Mesendoderm (in vitro differentiated cells): ENCODE results near the gene WDR17.

Source experiments
- DNase-seq: peaks from one replicate; pipeline ENCODE4 v3.0.0; 2013
- H2AK5ac ChIP-seq: 2 replicates; pipeline ENCODE4 v1.6.1; 2013; ENCODE audit warnings: low read length, inconsistent platforms
- H2BK120ac ChIP-seq: 2 replicates; pipeline ENCODE4 v1.6.1; 2013; ENCODE audit warnings: low read depth, mild to moderate bottlenecking, low read length, moderate library complexity, mixed read lengths
- H2BK15ac ChIP-seq: replicated peaks from 2 replicates; pipeline ENCODE4 v1.6.1; 2013; ENCODE audit warnings: low read depth, mild to moderate bottlenecking, moderate library complexity
- H2BK5ac ChIP-seq: 2 replicates; pipeline ENCODE4 v1.6.1; 2013; ENCODE audit warnings: low read length, inconsistent platforms
- H3K18ac ChIP-seq: 2 replicates; pipeline ENCODE4 v1.6.1; 2013; ENCODE audit warnings: mild to moderate bottlenecking, low read length, mixed read lengths
- H3K23ac ChIP-seq: one replicate; pipeline ENCODE4 v1.6.1; 2013; ENCODE audit warnings: low read length
- H3K27ac ChIP-seq: 2 replicates; pipeline ENCODE4 v1.5.1; 2013; ENCODE audit warnings: low read depth, mild to moderate bottlenecking, inconsistent platforms, low read length, moderate library complexity
- H3K27me3 ChIP-seq: 2 replicates; pipeline ENCODE4 v1.6.1; 2013; ENCODE audit warnings: low read length, control low read depth, mild to moderate bottlenecking, inconsistent platforms; ENCODE audit not compliant: insufficient read depth, poor library complexity
- H3K36me3 ChIP-seq: 2 replicates; pipeline ENCODE4 v1.6.1; 2013; ENCODE audit warnings: low read length, inconsistent platforms; ENCODE audit not compliant: control insufficient read depth, insufficient read depth
- H3K4ac ChIP-seq: one replicate; pipeline ENCODE4 v1.6.1; 2013; ENCODE audit warnings: low read depth, mild to moderate bottlenecking, low read length, moderate library complexity
- H3K4me1 ChIP-seq: 2 replicates; pipeline ENCODE4 v1.6.1; 2013; ENCODE audit warnings: low read depth, low read length, inconsistent platforms; ENCODE audit not compliant: control insufficient read depth
- H3K4me2 ChIP-seq: 2 replicates; pipeline ENCODE4 v1.6.1; 2013; ENCODE audit warnings: low read length
- H3K4me3 ChIP-seq: 2 replicates; pipeline ENCODE4 v1.5.1; 2013; ENCODE audit warnings: mild to moderate bottlenecking, low read length
- H3K56ac ChIP-seq: one replicate; pipeline ENCODE4 v1.6.1; 2013; ENCODE audit warnings: low read length
- H3K79me1 ChIP-seq: 2 replicates; pipeline ENCODE4 v1.6.1; 2013; ENCODE audit warnings: low read length, inconsistent platforms
- H3K79me2 ChIP-seq: 2 replicates; pipeline ENCODE4 v1.6.1; 2013; ENCODE audit warnings: mild to moderate bottlenecking, low read length; ENCODE audit not compliant: control insufficient read depth, insufficient read depth
- H3K9ac ChIP-seq: 2 replicates; pipeline ENCODE4 v1.6.1; 2013; ENCODE audit warnings: low read length, inconsistent platforms
- H4K5ac ChIP-seq: one replicate; pipeline ENCODE4 v1.6.1; 2013; ENCODE audit warnings: low read length
- H4K8ac ChIP-seq: one replicate; pipeline ENCODE4 v1.6.1; 2013; ENCODE audit warnings: low read depth, mild to moderate bottlenecking, control low read depth, low read length, moderate library complexity
- WGBS: extraction: QIAGEN DNeasy Blood & Tissue Kit; methylation state at CpG from one replicate; pipeline ENCODE4 v1.1.7; 2013; ENCODE audit warnings: low lambda C conversion rate, missing lambda C conversion rate; ENCODE audit not compliant: insufficient coverage; ENCODE audit errors: extremely low coverage; 5-methylcytosine and 5-hydroxymethylcytosine counted together

The WDR17 gene

DNA sequence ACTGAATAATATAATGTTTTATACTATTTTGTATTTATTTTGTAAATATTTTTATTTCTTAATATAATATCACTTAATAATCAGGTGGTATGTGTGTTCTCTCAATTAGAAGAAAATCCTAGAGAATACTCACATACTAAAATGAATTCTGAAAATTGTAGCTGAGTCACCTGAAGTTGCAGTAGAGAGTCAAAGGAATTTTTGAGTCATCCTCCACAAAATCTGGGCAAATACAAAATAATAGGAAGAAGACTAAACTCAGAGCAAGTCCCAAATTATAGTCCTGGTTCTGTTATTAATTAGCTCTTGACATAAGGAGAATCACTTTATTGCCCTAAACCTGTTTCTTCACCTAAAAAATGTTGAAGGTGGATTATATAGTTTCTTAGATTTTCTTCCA lies 72.0 kb downstream of the WDR17 start:
- H3K27me3 ChIP-seq, result no peaks in the 10 kb centered on the region
- no peak overlapping the region for H3K23ac ChIP-seq
- no peak overlapping the region for H3K18ac ChIP-seq
- no peak overlapping the region for H2BK120ac ChIP-seq
- no peaks in the 10 kb centered on the region for H3K36me3 ChIP-seq
- no peak overlapping the region for H4K8ac ChIP-seq
- no peak overlapping the region for H4K5ac ChIP-seq
- H3K79me1 ChIP-seq, result no peaks in the 10 kb centered on the region
- no peak overlapping the region for H2BK15ac ChIP-seq
- H2AK5ac ChIP-seq, result no peak overlapping the region
- H3K4me2 ChIP-seq, result no peak overlapping the region
- H2BK5ac ChIP-seq, result no peak overlapping the region
- no peaks in the 10 kb centered on the region for H3K79me2 ChIP-seq
- no peak overlapping the region for H3K4ac ChIP-seq
- no peak overlapping the region for H3K27ac ChIP-seq
- H3K4me3 ChIP-seq, result no peak overlapping the region
- H3K9ac ChIP-seq, result no peak overlapping the region
- no peaks in the 10 kb centered on the region for H3K4me1 ChIP-seq
- peak; percentile 10 for DNase-seq
- no peak overlapping the region for H3K56ac ChIP-seq

DNA sequence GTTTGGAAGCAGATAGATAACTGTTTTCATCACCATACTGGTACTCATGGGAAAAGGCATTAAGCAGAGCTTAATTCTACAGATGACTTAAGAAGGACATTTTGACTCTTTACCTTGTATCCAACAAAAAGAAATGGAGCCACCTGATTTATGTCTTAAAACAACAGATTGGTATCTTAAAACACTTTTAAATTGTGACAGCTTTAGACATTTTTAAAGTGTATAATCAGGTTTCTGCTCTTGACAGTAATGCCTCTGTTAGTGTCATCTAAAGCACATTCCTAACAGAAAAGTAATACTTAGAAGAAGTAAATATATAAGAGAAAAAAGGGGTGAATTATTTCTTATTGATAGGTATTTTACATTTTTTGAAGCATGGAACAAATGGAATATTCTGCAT lies 73.9 kb downstream of the WDR17 start:
- H3K18ac ChIP-seq, result no peak overlapping the region
- H2BK120ac ChIP-seq, result no peak overlapping the region
- H3K27ac ChIP-seq, result no peak overlapping the region
- no peaks in the 10 kb centered on the region for H3K79me1 ChIP-seq
- H3K4me3 ChIP-seq, result no peak overlapping the region
- H3K4ac ChIP-seq, result no peak overlapping the region
- no peak overlapping the region for H3K4me2 ChIP-seq
- H3K9ac ChIP-seq, result no peak overlapping the region
- no peak overlapping the region for H2AK5ac ChIP-seq
- H4K8ac ChIP-seq, result no peak overlapping the region
- no peaks in the 10 kb centered on the region for H3K4me1 ChIP-seq
- H2BK5ac ChIP-seq, result no peak overlapping the region
- H3K79me2 ChIP-seq, result no peaks in the 10 kb centered on the region
- H3K27me3 ChIP-seq, result no peaks in the 10 kb centered on the region
- H2BK15ac ChIP-seq, result no peak overlapping the region
- H3K36me3 ChIP-seq, result no peaks in the 10 kb centered on the region
- H3K56ac ChIP-seq, result no peak overlapping the region
- no peak for DNase-seq
- no peak overlapping the region for H3K23ac ChIP-seq
- H4K5ac ChIP-seq, result no peak overlapping the region

DNA sequence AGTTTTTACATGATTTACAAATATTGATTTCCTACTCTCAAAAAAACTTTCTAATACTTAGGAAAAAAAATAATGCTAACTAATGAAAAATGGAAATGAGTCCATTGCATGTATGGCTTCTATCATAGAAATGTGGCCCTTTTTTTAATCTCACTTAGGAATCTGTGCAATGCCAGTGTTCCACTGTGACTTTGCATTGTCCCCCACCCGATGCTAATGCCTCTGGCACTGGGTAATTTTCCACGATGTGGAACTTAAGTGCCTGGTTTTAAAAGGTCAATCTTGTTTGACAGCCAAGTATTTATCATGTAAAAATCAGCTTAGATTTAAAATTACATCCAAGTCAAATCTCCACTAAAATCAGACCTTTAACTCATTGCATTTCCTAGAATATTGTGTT lies 76.6 kb downstream of the WDR17 start:
- Histone ChIP-seq H3K4me2 (no peak overlapping the region), H3K27me3 (no peaks in the 10 kb centered on the region), H2BK15ac (no peak overlapping the region), H2BK120ac (no peak overlapping the region), H2BK5ac (no peak overlapping the region), H3K18ac (no peak overlapping the region), H3K79me1 (no peaks in the 10 kb centered on the region), H3K4me1 (no peaks in the 10 kb centered on the region), H3K4me3 (no peak overlapping the region), H2AK5ac (no peak overlapping the region), H3K56ac (no peak overlapping the region), H3K36me3 (no peaks in the 10 kb centered on the region), H3K79me2 (no peaks in the 10 kb centered on the region), H3K9ac (no peak overlapping the region), H3K4ac (no peak overlapping the region), H4K5ac (no peak overlapping the region), H3K23ac (no peak overlapping the region), H3K27ac (no peak overlapping the region), H4K8ac (no peak overlapping the region)
- no CpG with 5 or more reads among the region's 2 CpGs for WGBS
- DNase-seq, result no peak

DNA sequence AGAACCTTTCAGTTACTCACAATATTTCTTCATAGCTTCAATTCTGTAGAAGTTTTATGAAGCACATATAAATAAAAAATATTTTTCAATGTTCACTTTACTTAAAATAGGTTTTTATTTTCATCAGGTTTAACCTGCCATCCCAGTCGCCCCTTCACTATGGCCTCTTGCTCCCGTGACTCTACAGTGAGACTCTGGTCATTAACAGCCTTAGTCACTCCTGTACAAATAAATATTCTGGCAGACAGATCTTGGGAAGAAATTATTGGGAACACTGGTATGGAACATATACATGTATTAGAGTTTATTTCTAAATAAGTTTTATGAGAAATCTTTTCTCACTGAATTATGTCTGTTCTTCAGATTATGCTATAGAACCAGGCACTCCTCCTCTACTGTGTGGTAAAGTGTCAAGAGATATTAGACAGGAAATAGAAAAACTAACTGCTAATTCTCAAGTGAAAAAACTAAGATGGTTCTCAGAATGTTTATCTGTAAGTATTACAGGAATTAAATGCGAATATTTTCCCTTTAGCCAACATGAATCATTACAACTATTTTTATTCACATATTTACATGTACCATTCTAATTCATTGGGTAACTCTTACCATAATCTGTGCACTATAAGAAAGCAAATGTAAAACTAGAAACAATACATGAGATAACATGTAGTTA lies 84.2 kb downstream of the WDR17 start:
- no peak overlapping the region for H3K27ac ChIP-seq
- no peaks in the 10 kb centered on the region for H3K36me3 ChIP-seq
- no peak overlapping the region for H4K5ac ChIP-seq
- H3K4me3 ChIP-seq, result no peak overlapping the region
- no peak overlapping the region for H3K18ac ChIP-seq
- no peak overlapping the region for H2BK120ac ChIP-seq
- H2BK5ac ChIP-seq, result no peak overlapping the region
- H3K4me1 ChIP-seq, result no peaks in the 10 kb centered on the region
- no peak overlapping the region for H4K8ac ChIP-seq
- WGBS, result no CpG with 5 or more reads among the region's 3 CpGs
- H2BK15ac ChIP-seq, result no peak overlapping the region
- no peaks in the 10 kb centered on the region for H3K79me1 ChIP-seq
- H3K56ac ChIP-seq, result no peak overlapping the region
- H3K4ac ChIP-seq, result no peak overlapping the region
- H3K23ac ChIP-seq, result no peak overlapping the region
- H3K27me3 ChIP-seq, result no peaks in the 10 kb centered on the region
- H3K4me2 ChIP-seq, result no peak overlapping the region
- H2AK5ac ChIP-seq, result no peak overlapping the region
- no peaks in the 10 kb centered on the region for H3K79me2 ChIP-seq
- DNase-seq, result no peak
- no peak overlapping the region for H3K9ac ChIP-seq

DNA sequence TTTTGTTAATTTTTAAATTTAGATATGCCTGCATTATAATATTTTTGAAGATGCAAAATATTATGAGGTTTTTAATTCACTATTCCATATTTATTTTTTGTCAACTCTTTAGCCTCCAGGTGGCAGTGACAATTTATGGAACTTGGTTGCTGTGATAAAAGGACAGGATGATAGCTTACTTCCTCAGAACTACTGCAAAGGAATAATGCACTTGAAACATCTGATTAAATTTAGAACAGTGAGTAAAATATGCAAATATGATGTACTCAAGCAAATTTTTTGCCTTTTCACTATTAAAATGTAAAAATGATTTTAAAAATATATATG lies 84.7 kb downstream of the WDR17 start:
- Histone ChIP-seq H4K8ac (no peak overlapping the region), H3K4me2 (no peak overlapping the region), H3K4ac (no peak overlapping the region), H3K27ac (no peak overlapping the region), H3K4me1 (no peaks in the 10 kb centered on the region), H3K4me3 (no peak overlapping the region), H3K36me3 (no peaks in the 10 kb centered on the region), H3K79me2 (no peaks in the 10 kb centered on the region), H2AK5ac (no peak overlapping the region), H3K27me3 (no peaks in the 10 kb centered on the region), H2BK120ac (no peak overlapping the region), H3K23ac (no peak overlapping the region), H2BK5ac (no peak overlapping the region), H4K5ac (no peak overlapping the region), H2BK15ac (no peak overlapping the region), H3K18ac (no peak overlapping the region), H3K79me1 (no peaks in the 10 kb centered on the region), H3K9ac (no peak overlapping the region), H3K56ac (no peak overlapping the region)
- DNase-seq, result peak; percentile 26

DNA sequence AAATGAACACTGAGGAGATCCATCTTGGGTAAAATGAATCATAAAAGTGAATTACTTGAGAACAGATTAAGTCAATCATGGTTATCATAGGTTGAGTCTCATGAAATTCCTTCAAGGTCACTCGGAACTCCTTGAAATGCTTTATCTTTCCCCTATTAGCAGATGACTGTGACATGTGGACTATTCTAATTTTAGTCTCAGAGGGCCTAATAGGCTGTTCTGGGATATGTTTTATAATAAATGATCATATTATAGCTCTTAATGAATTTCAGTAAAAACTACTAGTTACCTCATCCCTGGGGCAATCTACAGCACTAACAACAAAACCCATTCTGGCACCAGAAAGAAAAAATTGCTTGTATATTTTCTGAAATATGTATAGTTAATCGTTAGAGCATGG lies 85.1 kb downstream of the WDR17 start:
- Histone ChIP-seq H3K4me3 (no peak overlapping the region), H4K8ac (no peak overlapping the region), H3K4me2 (no peak overlapping the region), H3K27me3 (no peaks in the 10 kb centered on the region), H2BK120ac (no peak overlapping the region), H3K4me1 (no peaks in the 10 kb centered on the region), H3K79me1 (no peaks in the 10 kb centered on the region), H3K9ac (no peak overlapping the region), H3K4ac (no peak overlapping the region), H3K56ac (no peak overlapping the region), H2BK5ac (no peak overlapping the region), H3K79me2 (no peaks in the 10 kb centered on the region), H3K27ac (no peak overlapping the region), H3K36me3 (no peaks in the 10 kb centered on the region), H4K5ac (no peak overlapping the region), H3K23ac (no peak overlapping the region), H2AK5ac (no peak overlapping the region), H3K18ac (no peak overlapping the region), H2BK15ac (no peak overlapping the region)
- no CpG with 5 or more reads among the region's 2 CpGs for WGBS
- DNase-seq, result no peak
